ENCODE data around the gene HOXB8. TPM values are rescaled to one million over a fixed set of nuclear protein-coding genes. Genes with fewer than 3 reads are reported as not detected.

Gene HOXB8
- total RNA-seq, 2 experiments from 2014 or later = 0.38 to 1.4 TPM

DNA sequence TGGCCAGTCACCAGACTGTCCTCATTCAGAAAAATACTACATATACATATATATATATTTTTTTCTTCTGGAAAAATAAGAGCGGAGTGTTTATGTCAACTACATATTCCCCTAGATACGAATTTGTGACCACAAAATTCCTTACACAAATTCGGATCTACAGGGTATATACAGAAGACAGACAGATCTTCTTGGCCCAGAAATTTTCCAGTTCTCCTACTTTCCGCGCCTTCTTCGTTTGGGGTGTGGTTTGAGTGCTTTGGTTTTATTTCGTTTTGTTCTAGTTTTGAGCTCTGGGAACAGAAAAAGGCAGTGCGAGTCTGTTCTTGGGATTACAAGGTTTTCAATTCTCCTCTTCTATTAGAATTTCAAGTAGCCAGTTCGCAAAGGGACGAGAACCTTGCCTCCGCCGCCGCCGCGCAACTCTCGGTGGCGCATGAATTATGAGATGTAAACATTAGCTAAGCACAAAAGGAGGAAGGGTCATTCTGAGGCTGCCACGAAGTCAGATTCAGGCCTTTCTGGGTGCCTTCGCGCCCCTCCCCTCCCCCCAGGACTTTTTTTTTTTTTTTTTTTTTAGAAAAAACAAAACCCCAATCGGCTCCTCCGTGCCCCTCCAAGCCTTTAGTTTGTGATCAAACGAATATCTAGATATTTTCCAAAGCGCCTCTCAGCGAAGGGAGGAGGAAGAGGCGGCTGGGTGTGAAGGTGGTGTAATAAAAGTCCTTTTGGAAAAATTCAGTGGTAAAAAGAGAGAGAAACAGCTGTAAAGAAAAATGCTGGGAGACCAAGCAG, 35.1 kb downstream of the HOXB8 start:
- no peak for DNase-seq
- Mint-ChIP-seq H3K4me1 (peaks cover 54% of the 10 kb centered on the region), H3K27ac (peak overlapping the region; percentile 57), H3K9me3 (ENCODE audit: low read depth) (no peaks in the 10 kb centered on the region), H3K27me3 (peaks cover 48% of the 10 kb centered on the region), H3K4me3 (peak overlapping the region; percentile 93), H3K36me3 (peaks cover 9% of the 10 kb centered on the region)
- no peak for ATAC-seq
- CTCF ChIA-PET = interaction anchor here (0.6 to 0.7 kb wide), 2 partner anchors 33 to 461 kb away, joined by 3 read pairs; no protein-coding TSS in a partner anchor

DNA sequence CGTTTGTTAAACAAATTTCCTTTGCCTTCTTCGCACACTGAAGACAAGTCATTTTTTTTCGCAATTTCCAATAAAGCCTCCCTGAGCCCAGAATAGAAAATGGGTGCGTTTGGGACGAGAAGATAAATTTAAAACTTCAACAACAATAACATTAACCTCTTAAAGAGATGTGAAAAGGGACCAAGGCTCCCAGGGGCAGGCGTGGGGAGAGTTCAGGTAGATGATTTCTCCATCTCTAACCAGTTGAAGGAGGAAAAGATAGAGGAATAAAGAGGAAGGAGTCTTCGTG, 35.7 kb downstream of the HOXB8 start:
- CTCF ChIA-PET = interaction anchor here (0.6 to 0.9 kb wide), 2 partner anchors 30 to 34 kb away, joined by 3 read pairs; no protein-coding TSS in a partner anchor
- Mint-ChIP-seq H3K36me3 (peaks cover 9% of the 10 kb centered on the region), H3K9me3 (ENCODE audit: low read depth) (no peaks in the 10 kb centered on the region), H3K4me3 (peak overlapping the region; percentile 93), H3K27ac (no peak overlapping the region), H3K27me3 (peaks cover 48% of the 10 kb centered on the region), H3K4me1 (peaks cover 52% of the 10 kb centered on the region)
- no peak for DNase-seq
- ATAC-seq = no peak

DNA sequence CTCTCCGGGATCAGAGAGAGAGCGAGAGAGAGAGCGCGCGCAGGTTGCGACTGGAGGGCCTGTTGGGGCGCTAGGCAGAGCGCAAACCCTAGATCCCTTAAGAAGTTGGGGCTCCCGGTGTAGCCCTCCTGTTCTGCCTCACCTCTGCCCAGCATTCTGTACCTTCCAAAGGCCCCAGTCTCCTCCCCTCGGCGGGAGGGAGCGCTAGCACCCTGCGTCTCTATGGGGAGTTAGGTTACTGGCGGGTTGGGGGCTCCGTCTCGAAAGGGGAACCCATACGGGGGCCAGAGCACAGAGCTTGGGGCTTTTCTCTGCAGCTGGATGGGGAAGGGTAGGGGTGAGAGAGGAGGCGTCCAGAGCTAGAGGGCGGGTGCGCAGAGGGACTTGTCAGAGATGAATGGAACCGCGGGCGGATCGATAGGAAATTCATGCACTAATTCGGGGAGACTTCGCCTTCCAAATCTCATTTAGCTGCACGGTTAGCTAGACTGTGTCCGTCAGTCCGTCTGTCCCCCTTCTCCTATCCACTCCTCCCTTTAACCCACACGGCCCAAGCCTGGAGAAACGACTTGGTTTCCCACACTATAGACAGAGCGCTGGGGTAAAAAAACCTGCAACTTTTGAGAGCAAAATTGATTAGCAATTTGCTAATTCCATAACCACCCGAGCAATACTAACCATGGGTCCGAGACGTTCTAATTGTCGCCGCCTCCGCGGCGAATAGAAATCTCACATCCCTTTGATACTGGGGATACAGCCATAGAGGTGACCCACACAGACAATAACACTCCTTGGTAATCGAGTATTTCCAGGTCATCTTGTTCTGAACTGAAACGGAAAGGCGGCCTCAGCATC, 36.2 kb downstream of the HOXB8 start:
- H3K4me1 Mint-ChIP-seq = peaks cover 51% of the 10 kb centered on the region
- no peaks in the 10 kb centered on the region for H3K9me3 Mint-ChIP-seq (ENCODE audit: low read depth)
- peak overlapping the region; percentile 93 for H3K4me3 Mint-ChIP-seq
- peaks cover 43% of the 10 kb centered on the region for H3K27me3 Mint-ChIP-seq
- CTCF ChIA-PET = interaction anchor here (0.9 kb wide), 2 partner anchors 30 to 36 kb away, joined by 3 read pairs; no protein-coding TSS in a partner anchor
- DNase-seq = peak; percentile 49
- peak; percentile 59 for ATAC-seq
- H3K36me3 Mint-ChIP-seq = peaks cover 9% of the 10 kb centered on the region
- peak overlapping the region; percentile 81 for H3K27ac Mint-ChIP-seq

DNA sequence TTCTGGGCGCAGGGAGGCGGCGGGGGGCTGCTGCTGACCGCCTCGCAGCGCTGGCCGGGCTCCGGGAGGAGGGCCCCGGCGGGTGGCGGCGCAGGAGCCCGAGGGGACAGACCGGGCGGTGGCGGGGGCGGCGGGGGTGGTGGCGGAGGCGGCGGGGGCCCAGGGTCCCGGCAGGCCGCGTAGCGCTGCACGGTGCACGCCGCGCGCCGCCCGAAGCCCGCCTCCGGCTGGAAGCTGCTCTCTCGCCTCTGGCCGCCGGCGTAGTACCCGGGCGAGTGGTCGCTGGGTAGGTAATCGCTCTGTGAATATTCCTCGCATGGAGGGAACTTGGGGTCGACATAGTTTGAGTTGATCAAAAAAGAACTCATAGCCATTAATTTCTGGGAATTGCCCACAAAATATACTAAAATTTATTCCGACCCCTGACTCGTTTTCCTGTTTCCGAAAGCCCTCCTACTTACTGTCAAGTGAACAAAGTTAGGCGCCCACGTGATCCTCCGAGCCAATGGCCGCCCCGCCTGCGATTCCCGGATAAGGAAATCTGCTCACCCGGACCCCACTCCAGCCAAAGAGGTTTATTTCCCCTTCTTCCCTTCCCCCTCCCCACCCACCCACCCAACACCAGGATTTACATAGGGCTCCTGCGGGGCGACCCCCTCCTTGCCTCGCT, 37.0 kb downstream of the HOXB8 start, which contains the start of gene HOXB4:
Gene HOXB4 (minus strand): TSS at position 405 of the 670 bp plus-strand sequence. CDS start 31 bp downstream, at position 374.
- DNase-seq (peak; percentile 87), ATAC-seq (peak; percentile 89)
- no peaks in the 10 kb centered on the region for H3K9me3 Mint-ChIP-seq (ENCODE audit: low read depth)
- H3K27ac Mint-ChIP-seq = peak within 1 kb of the TSS; percentile 89
- H3K4me1 Mint-ChIP-seq = peaks cover 51% of the 10 kb centered on the region
- CTCF ChIA-PET = interaction anchor here (0.9 kb wide), 3 partner anchors 29 to 227 kb away, joined by 3 read pairs; no protein-coding TSS in a partner anchor
- peaks cover 9% of the 10 kb centered on the region for H3K36me3 Mint-ChIP-seq
- peaks cover 38% of the 10 kb centered on the region for H3K27me3 Mint-ChIP-seq
- peak within 1 kb of the TSS; percentile 93 for H3K4me3 Mint-ChIP-seq

- ATAC-seq = peak; percentile 21
- H3K4me1 Mint-ChIP-seq = peaks cover 44% of the 10 kb centered on the region
- H3K4me3 Mint-ChIP-seq = peak overlapping the region; percentile 93
- H3K27me3 Mint-ChIP-seq = peaks cover 32% of the 10 kb centered on the region
- peak overlapping the region; percentile 75 for H3K27ac Mint-ChIP-seq
- peaks cover 9% of the 10 kb centered on the region for H3K36me3 Mint-ChIP-seq
- peak; percentile 49 for DNase-seq
- no peaks in the 10 kb centered on the region for H3K9me3 Mint-ChIP-seq (ENCODE audit: low read depth)
- CTCF ChIA-PET = interaction anchor here (0.9 kb wide), 1 partner anchor 226 kb away, joined by 3 read pairs; no protein-coding TSS in a partner anchor
Measured at GRCh38 chr17:48577330-48577945, 37.7 kb downstream of the HOXB8 start.

- H3K27ac Mint-ChIP-seq = peak overlapping the region; percentile 75
- DNase-seq (no peak), ATAC-seq (no peak)
- CTCF ChIA-PET = interaction anchor here (0.9 to 1.3 kb wide), 2 partner anchors 86 to 225 kb away, joined by 3 read pairs; no protein-coding TSS in a partner anchor
- no peaks in the 10 kb centered on the region for H3K9me3 Mint-ChIP-seq (ENCODE audit: low read depth)
- peaks cover 41% of the 10 kb centered on the region for H3K4me1 Mint-ChIP-seq
- peak overlapping the region; percentile 93 for H3K4me3 Mint-ChIP-seq
- peaks cover 9% of the 10 kb centered on the region for H3K36me3 Mint-ChIP-seq
- H3K27me3 Mint-ChIP-seq = peaks cover 28% of the 10 kb centered on the region
Measured at GRCh38 chr17:48576479-48577309, 38.4 kb downstream of the HOXB8 start.

DNA sequence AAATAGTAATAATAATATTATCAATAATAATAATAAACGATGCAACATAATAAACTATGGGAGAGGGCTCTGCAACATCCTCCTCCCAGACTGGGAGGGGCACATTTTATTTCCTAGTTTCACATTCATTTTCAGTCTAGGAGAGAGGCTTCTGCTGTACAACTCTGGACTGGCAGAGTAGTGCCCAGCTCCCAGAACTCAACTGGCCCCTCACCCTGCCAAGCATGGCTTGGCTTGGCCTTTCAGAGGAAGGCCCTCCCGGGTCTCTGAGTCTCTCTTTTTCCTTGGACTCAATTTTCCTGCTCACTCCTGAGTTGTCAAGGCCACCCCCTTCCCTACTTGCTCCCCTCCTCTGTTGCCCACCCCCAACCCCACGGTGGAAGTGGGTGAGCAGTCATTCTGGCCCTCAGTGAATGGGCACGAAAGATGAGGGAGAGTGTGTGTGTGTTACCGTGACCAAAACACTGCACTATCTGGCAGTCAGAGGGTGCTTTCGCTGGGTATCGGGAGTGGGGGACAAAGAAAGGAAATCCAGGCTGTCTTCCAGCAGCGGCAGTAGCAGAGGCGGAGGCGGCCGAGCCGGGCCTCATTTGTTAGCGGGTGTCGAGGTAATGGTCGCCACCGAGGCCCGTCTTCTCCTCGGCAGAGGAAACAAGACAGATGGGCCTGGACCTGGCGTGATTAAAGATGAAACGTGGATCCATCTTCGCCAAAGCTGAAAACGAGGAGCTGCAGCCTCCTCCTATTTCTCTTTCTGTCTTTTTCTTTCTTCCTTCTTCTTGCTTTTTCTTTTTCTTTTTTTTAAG, 39.2 kb downstream of the HOXB8 start:
- H3K27ac Mint-ChIP-seq = peak overlapping the region; percentile 8

DNA sequence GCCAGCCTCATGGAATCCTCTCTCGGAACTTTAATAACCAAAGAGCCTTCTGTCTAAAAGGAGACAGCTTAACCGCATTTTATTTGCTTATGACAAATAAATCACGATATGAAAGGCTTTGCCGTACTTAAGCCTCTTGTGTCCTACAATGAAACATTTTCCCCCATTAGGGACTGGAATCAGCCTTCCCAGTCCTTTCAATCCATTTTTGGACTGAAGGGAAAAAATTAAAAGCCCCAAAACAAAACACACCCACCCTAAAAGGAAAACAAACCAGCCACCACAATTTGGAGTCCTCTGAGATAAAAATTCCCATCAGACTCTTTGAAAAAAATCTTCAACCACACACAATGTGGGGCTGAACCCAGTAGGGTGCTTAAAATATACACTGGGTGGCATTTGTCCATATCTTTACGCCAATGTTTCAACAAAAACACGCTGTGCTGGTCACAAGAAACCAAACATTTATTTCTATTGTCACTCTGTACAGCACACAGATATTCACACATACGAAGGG, 40.0 kb downstream of the HOXB8 start:
- ATAC-seq = no peak
- Mint-ChIP-seq H3K27ac (no peak overlapping the region), H3K27me3 (peaks cover 12% of the 10 kb centered on the region), H3K36me3 (peaks cover 9% of the 10 kb centered on the region), H3K4me1 (peaks cover 33% of the 10 kb centered on the region), H3K4me3 (no peak overlapping the region), H3K9me3 (ENCODE audit: low read depth) (no peaks in the 10 kb centered on the region)
- CTCF ChIA-PET = interaction anchor here (1.0 to 1.5 kb wide), 2 partner anchors 71 to 83 kb away, joined by 4 read pairs; no protein-coding TSS in a partner anchor
- no peak for DNase-seq

More for the DNA sequence above, 39.2 kb downstream of the HOXB8 start:
- CTCF ChIA-PET = interaction anchor here (1.3 kb wide), 1 partner anchor 85 kb away, joined by 3 read pairs; no protein-coding TSS in a partner anchor
- Mint-ChIP-seq H3K27me3 (peaks cover 20% of the 10 kb centered on the region), H3K4me1 (peaks cover 36% of the 10 kb centered on the region), H3K36me3 (peaks cover 9% of the 10 kb centered on the region), H3K4me3 (peak overlapping the region; percentile 6), H3K9me3 (ENCODE audit: low read depth) (no peaks in the 10 kb centered on the region)
- DNase-seq (no peak), ATAC-seq (no peak)

- Mint-ChIP-seq H3K36me3 (peaks cover 7% of the 10 kb centered on the region), H3K27ac (no peak overlapping the region), H3K27me3 (peaks cover 8% of the 10 kb centered on the region), H3K4me3 (no peak overlapping the region), H3K4me1 (peaks cover 30% of the 10 kb centered on the region), H3K9me3 (ENCODE audit: low read depth) (no peaks in the 10 kb centered on the region)
- no peak for DNase-seq
- no peak for ATAC-seq
- CTCF ChIA-PET = interaction anchor here (0.7 to 1.5 kb wide), 3 partner anchors 71 to 86 kb away, joined by 3 to 4 read pairs (median 4); no protein-coding TSS in a partner anchor
Measured at GRCh38 chr17:48574505-48575065, 40.5 kb downstream of the HOXB8 start.

GRCh38 chr17:48571826-48572417, 43.2 kb downstream of the HOXB8 start:
- Mint-ChIP-seq H3K9me3 (ENCODE audit: low read depth) (no peaks in the 10 kb centered on the region), H3K4me3 (no peak overlapping the region), H3K36me3 (peaks cover 5% of the 10 kb centered on the region), H3K4me1 (peaks cover 13% of the 10 kb centered on the region), H3K27me3 (peaks cover 4% of the 10 kb centered on the region), H3K27ac (no peak overlapping the region)
- CTCF ChIA-PET = no interaction called here
- ATAC-seq (no peak), DNase-seq (no peak)
